ENCODE measurements around the gene HACD3. TPM values are rescaled to one million over a fixed set of nuclear protein-coding genes. Genes with fewer than 3 reads are reported as not detected.
A peak's percentile ranks its signal among the peaks of the same experiment; 100 is the strongest.

Gene HACD3
- total and polyA plus RNA-seq, 9 of the 15 experiments (the other 6 are each of a cell fraction or from before 2014, with no cell fraction given), result 48.1 to 117 (median 72.8) TPM

DNA sequence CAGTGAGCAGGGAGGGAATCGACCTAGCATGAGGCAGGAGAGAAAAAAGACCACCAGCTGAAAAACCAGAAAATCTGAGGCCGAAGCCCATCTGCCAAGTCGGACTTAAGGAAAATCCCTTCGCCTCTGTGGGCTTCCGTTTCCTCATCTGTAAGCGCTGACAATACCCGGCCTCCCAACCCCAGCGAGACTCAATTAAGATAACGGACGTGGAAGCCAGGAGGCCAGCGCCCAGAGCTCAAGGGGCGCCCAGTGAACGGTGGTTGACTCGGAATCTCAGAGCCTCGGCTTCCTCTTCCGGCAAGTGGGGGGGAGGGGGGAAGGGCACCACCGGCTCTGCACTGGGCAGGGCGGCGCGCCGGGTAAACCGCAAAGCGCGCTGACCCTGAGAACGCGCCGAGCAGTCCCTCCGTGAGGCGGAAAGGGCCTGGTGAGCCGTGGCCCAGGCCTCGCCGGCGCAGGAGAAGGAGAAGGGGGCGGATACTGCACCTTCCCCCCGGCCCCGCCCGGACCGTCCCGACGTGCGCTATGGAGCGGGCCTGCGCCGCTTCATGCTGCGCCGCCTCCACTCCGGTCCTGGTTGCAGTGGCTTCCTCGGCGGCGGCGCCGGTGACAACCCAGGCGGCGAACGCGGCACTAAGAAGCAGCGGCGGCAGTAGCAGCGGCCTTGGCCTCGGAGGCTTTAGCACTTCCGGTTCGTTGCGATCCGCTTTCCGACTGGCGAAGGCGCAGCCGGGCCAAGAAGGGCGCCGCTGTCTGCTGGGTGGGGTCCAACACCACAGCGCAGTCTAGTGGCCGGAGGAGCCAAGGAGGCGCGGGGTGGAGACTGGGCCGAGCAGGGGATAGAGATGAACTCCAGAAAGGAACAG lies 13.0 kb upstream of the HACD3 start, which contains the start of gene DPP8 (continued):
- TF ChIP-seq, protein P1, sequence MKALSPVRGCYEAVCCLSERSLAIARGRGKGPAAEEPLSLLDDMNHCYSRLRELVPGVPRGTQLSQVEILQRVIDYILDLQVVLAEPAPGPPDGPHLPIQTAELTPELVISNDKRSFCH (CRISPR knock-in tag; IDR thresholded peaks at IDR 0.05), result no peak
- TF ChIP-seq, protein P1 (tag; IDR thresholded peaks at IDR 0.05), result peak; percentile 83; the same call in 1 of the 2 replicates
- no peak for TF ChIP-seq ZNF124 (CRISPR knock-in tag; IDR thresholded peaks at IDR 0.05)
- peak; percentile 81 to 94 for TF ChIP-seq MAZ (CRISPR knock-in tag; conservative IDR thresholded peaks at IDR 0.05 in 1 of 2, IDR thresholded peaks at IDR 0.05 in 1 of 2)
- TF ChIP-seq SIN3B (IDR thresholded peaks at IDR 0.05; ENCODE audit: low read depth), result peak; percentile 94
- peak; percentile 77 for TF ChIP-seq MBD2 (IDR thresholded peaks at IDR 0.05; ENCODE audit: borderline replicate concordance, low read depth)
- TF ChIP-seq RBM14 (IDR thresholded peaks at IDR 0.05; ENCODE audit: borderline replicate concordance, insufficient read depth, low read depth, low read length), result peak; percentile 39; the same call in 1 of the 2 replicates
- peak; percentile 98; the same call in 1 of the 2 replicates for TF ChIP-seq KAT7 (CRISPR knock-in tag; IDR thresholded peaks at IDR 0.05; ENCODE audit: borderline replicate concordance)
- TF ChIP-seq RBM22 (IDR thresholded peaks at IDR 0.05; ENCODE audit: low read depth, low read length, poor library complexity, severe bottlenecking), result peak; percentile 83
- peak; percentile 94 for TF ChIP-seq PHF8 (IDR thresholded peaks at IDR 0.05; ENCODE audit: borderline replicate concordance, low read length)
- peak; percentile 52 for TF ChIP-seq NBN (IDR thresholded peaks at IDR 0.05; ENCODE audit: low read depth)
- peak; percentile 95 for TF ChIP-seq XRCC5 (IDR thresholded peaks at IDR 0.05; ENCODE audit: low read depth, low read length)
- TF ChIP-seq ZNF143 (CRISPR knock-in tag; IDR thresholded peaks at IDR 0.05), result peak; percentile 51; the same call in 1 of the 2 replicates
- TF ChIP-seq SMC3 (conservative IDR thresholded peaks at IDR 0.05; ENCODE audit: insufficient read depth, low read depth, low read length), result 0 out of 2 replicates have a peak, but pooled peaks have one; percentile 30
- TF ChIP-seq, protein P2, sequence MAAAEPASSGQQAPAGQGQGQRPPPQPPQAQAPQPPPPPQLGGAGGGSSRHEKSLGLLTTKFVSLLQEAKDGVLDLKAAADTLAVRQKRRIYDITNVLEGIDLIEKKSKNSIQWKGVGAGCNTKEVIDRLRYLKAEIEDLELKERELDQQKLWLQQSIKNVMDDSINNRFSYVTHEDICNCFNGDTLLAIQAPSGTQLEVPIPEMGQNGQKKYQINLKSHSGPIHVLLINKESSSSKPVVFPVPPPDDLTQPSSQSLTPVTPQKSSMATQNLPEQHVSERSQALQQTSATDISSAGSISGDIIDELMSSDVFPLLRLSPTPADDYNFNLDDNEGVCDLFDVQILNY (CRISPR knock-in tag; IDR thresholded peaks at IDR 0.05), result peak; percentile 74; the same call in 1 of the 2 replicates
- TF ChIP-seq NFATC3 (IDR thresholded peaks at IDR 0.05), result no peak
- TF ChIP-seq CBX5 (IDR thresholded peaks at IDR 0.05; ENCODE audit: borderline replicate concordance, low read depth), result 0 out of 2 replicates have a peak, but pooled peaks have one; percentile 28
- TF ChIP-seq TAF7 (tag; IDR thresholded peaks at IDR 0.05), result peak; percentile 85
- peak; percentile 50; the same call in 1 of the 2 replicates for TF ChIP-seq ZBED1 (IDR thresholded peaks at IDR 0.05)
- no peak for TF ChIP-seq ZKSCAN1 (IDR thresholded peaks at IDR 0.05; ENCODE audit: low read depth, low read length)
- TF ChIP-seq, protein P3, sequence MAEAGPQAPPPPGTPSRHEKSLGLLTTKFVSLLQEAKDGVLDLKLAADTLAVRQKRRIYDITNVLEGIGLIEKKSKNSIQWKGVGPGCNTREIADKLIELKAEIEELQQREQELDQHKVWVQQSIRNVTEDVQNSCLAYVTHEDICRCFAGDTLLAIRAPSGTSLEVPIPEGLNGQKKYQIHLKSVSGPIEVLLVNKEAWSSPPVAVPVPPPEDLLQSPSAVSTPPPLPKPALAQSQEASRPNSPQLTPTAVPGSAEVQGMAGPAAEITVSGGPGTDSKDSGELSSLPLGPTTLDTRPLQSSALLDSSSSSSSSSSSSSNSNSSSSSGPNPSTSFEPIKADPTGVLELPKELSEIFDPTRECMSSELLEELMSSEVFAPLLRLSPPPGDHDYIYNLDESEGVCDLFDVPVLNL (CRISPR knock-in tag; IDR thresholded peaks at IDR 0.05; ENCODE audit: low read depth), result peak; percentile 41; the same call in 1 of the 2 replicates
- TF ChIP-seq ESRRA (IDR thresholded peaks at IDR 0.05; ENCODE audit: borderline replicate concordance, low read depth), result peak; percentile 87
- TF ChIP-seq, protein P4, sequence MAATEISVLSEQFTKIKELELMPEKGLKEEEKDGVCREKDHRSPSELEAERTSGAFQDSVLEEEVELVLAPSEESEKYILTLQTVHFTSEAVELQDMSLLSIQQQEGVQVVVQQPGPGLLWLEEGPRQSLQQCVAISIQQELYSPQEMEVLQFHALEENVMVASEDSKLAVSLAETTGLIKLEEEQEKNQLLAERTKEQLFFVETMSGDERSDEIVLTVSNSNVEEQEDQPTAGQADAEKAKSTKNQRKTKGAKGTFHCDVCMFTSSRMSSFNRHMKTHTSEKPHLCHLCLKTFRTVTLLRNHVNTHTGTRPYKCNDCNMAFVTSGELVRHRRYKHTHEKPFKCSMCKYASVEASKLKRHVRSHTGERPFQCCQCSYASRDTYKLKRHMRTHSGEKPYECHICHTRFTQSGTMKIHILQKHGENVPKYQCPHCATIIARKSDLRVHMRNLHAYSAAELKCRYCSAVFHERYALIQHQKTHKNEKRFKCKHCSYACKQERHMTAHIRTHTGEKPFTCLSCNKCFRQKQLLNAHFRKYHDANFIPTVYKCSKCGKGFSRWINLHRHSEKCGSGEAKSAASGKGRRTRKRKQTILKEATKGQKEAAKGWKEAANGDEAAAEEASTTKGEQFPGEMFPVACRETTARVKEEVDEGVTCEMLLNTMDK (IDR thresholded peaks at IDR 0.05; ENCODE audit: borderline replicate concordance, insufficient read depth, low read depth, low read length, poor library complexity, severe bottlenecking), result peak; percentile 69
- TF ChIP-seq POLR2A (conservative IDR thresholded peaks at IDR 0.05), result peak; percentile 96

Data from K562 (cell line).